Measurements from ENCODE around the gene PHACTR1. TPM values are rescaled to one million over a fixed set of nuclear protein-coding genes. Genes with fewer than 3 reads are reported as not detected.

The PHACTR1 gene
- total RNA-seq, 1 experiment from 2014 or later, result 15.5 TPM

- Mint-ChIP-seq H3K4me1 (peaks cover 13% of the 10 kb centered on the region), H3K27me3 (ENCODE audit: low read depth) (no peaks in the 10 kb centered on the region), H3K27ac (no peak overlapping the region; the same call in 1 of the 2 replicates), H3K9me3 (no peaks in the 10 kb centered on the region), H3K36me3 (no peaks in the 10 kb centered on the region), H3K4me3 (no peak overlapping the region)
- ChIA-PET CTCF (interaction anchor here (0.6 to 1.9 kb wide), 4 partner anchors 11 to 80 kb away, joined by 3 to 6 read pairs (median 3); no protein-coding TSS in a partner anchor), POLR2A (no interaction called here)
- TF ChIP-seq SMAD4 (CRISPR knock-in tag; IDR thresholded peaks at IDR 0.05), result no peak
- TF ChIP-seq EMX1 (CRISPR knock-in tag; IDR thresholded peaks at IDR 0.05), result no peak
- no peak for TF ChIP-seq GRHL2 (CRISPR knock-in tag; IDR thresholded peaks at IDR 0.05; ENCODE audit: insufficient replicate concordance, severe bottlenecking)
- TF ChIP-seq CTCF (IDR thresholded peaks at IDR 0.05), result no peak
- DNase-seq (ENCODE audit: low spot score), result no peak
- ATAC-seq, result no peak
These were observed 558.9 kb downstream of the PHACTR1 start for GRCh38 chr6:13275435-13275989.

GRCh38 chr6:13277231-13277630, 560.7 kb downstream of the PHACTR1 start:
- Mint-ChIP-seq H3K27me3 (ENCODE audit: low read depth) (no peaks in the 10 kb centered on the region), H3K4me1 (peaks cover 13% of the 10 kb centered on the region), H3K9me3 (no peaks in the 10 kb centered on the region), H3K36me3 (no peaks in the 10 kb centered on the region), H3K4me3 (no peak overlapping the region), H3K27ac (no peak overlapping the region)
- ChIA-PET POLR2A (no interaction called here), CTCF (interaction anchor here (0.7 to 3.2 kb wide), 4 partner anchors 8 to 366 kb away, joined by 3 to 22 read pairs (median 14); no protein-coding TSS in a partner anchor)
- ATAC-seq (no peak), DNase-seq (ENCODE audit: low spot score) (no peak)
- no peak for TF ChIP-seq RELA (CRISPR knock-in tag; IDR thresholded peaks at IDR 0.05; ENCODE audit: borderline replicate concordance)
- TF ChIP-seq FOXK1 (CRISPR knock-in tag; IDR thresholded peaks at IDR 0.05), result no peak
- no peak for TF ChIP-seq MXD4 (CRISPR knock-in tag; IDR thresholded peaks at IDR 0.05; ENCODE audit: borderline replicate concordance)
- TF ChIP-seq NFYB (CRISPR knock-in tag; conservative IDR thresholded peaks at IDR 0.05; ENCODE audit: low read depth), result no peak
- TF ChIP-seq TEAD4 (CRISPR knock-in tag; IDR thresholded peaks at IDR 0.05), result no peak
- no peak for TF ChIP-seq NR2C2 (CRISPR knock-in tag; IDR thresholded peaks at IDR 0.05)
- TF ChIP-seq ATF1 (CRISPR knock-in tag; IDR thresholded peaks at IDR 0.05), result no peak
- TF ChIP-seq CREB1 (CRISPR knock-in tag; IDR thresholded peaks at IDR 0.05), result no peak
- TF ChIP-seq ESRRA (CRISPR knock-in tag; IDR thresholded peaks at IDR 0.05; ENCODE audit: borderline replicate concordance), result no peak
- no peak for TF ChIP-seq SOX15 (CRISPR knock-in tag; IDR thresholded peaks at IDR 0.05)
- TF ChIP-seq, protein P1, sequence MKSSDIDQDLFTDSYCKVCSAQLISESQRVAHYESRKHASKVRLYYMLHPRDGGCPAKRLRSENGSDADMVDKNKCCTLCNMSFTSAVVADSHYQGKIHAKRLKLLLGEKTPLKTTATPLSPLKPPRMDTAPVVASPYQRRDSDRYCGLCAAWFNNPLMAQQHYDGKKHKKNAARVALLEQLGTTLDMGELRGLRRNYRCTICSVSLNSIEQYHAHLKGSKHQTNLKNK (CRISPR knock-in tag; IDR thresholded peaks at IDR 0.05), result no peak
- no peak for TF ChIP-seq ZNF425 (CRISPR knock-in tag; conservative IDR thresholded peaks at IDR 0.05)
- TF ChIP-seq, protein P2, sequence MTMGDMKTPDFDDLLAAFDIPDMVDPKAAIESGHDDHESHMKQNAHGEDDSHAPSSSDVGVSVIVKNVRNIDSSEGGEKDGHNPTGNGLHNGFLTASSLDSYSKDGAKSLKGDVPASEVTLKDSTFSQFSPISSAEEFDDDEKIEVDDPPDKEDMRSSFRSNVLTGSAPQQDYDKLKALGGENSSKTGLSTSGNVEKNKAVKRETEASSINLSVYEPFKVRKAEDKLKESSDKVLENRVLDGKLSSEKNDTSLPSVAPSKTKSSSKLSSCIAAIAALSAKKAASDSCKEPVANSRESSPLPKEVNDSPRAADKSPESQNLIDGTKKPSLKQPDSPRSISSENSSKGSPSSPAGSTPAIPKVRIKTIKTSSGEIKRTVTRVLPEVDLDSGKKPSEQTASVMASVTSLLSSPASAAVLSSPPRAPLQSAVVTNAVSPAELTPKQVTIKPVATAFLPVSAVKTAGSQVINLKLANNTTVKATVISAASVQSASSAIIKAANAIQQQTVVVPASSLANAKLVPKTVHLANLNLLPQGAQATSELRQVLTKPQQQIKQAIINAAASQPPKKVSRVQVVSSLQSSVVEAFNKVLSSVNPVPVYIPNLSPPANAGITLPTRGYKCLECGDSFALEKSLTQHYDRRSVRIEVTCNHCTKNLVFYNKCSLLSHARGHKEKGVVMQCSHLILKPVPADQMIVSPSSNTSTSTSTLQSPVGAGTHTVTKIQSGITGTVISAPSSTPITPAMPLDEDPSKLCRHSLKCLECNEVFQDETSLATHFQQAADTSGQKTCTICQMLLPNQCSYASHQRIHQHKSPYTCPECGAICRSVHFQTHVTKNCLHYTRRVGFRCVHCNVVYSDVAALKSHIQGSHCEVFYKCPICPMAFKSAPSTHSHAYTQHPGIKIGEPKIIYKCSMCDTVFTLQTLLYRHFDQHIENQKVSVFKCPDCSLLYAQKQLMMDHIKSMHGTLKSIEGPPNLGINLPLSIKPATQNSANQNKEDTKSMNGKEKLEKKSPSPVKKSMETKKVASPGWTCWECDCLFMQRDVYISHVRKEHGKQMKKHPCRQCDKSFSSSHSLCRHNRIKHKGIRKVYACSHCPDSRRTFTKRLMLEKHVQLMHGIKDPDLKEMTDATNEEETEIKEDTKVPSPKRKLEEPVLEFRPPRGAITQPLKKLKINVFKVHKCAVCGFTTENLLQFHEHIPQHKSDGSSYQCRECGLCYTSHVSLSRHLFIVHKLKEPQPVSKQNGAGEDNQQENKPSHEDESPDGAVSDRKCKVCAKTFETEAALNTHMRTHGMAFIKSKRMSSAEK (CRISPR knock-in tag; IDR thresholded peaks at IDR 0.05; ENCODE audit: borderline replicate concordance), result no peak
- TF ChIP-seq MLX (CRISPR knock-in tag; IDR thresholded peaks at IDR 0.05), result no peak
- TF ChIP-seq NR1H2 (CRISPR knock-in tag; IDR thresholded peaks at IDR 0.05), result no peak
- no peak for TF ChIP-seq CTCF (IDR thresholded peaks at IDR 0.05)

All from WTC11 (cell line).